Measurements from ENCODE around the gene DNTT. TPM values are rescaled to one million over a fixed set of nuclear protein-coding genes. Genes with fewer than 3 reads are reported as not detected.

DNTT gene
- total RNA-seq, 4 donors from 2014 or later: not detected

GRCh38 chr10:96263669-96264068 lies 40.6 kb upstream of the DNTT start:
- intact Hi-C loops (cut with DNase I; ENCODE audit: low total_unique reads): no loop called here

DNA sequence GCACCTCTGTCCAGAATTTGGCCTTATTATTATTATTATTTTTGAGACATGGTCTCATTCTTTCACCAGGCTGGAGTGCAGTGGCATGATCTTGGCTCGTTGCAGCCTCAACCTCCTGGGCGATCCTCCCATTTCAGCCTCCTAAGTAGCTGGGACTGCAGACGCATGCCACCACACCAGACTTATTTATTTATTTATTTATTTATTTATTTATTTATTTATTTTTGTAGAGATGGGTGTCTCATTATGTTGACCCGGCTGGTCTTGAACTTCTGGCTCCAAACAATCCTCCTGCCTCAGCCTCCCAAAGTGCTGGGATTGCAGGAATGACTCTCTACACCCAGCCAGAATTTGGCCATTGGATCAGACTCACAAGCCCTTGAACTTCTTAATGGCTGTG lies 39.3 kb upstream of the DNTT start:
- DNase-seq: no peak
- no peak for TF ChIP-seq POLR2A (IDR thresholded peaks at IDR 0.05)
- TF ChIP-seq, protein P1, sequence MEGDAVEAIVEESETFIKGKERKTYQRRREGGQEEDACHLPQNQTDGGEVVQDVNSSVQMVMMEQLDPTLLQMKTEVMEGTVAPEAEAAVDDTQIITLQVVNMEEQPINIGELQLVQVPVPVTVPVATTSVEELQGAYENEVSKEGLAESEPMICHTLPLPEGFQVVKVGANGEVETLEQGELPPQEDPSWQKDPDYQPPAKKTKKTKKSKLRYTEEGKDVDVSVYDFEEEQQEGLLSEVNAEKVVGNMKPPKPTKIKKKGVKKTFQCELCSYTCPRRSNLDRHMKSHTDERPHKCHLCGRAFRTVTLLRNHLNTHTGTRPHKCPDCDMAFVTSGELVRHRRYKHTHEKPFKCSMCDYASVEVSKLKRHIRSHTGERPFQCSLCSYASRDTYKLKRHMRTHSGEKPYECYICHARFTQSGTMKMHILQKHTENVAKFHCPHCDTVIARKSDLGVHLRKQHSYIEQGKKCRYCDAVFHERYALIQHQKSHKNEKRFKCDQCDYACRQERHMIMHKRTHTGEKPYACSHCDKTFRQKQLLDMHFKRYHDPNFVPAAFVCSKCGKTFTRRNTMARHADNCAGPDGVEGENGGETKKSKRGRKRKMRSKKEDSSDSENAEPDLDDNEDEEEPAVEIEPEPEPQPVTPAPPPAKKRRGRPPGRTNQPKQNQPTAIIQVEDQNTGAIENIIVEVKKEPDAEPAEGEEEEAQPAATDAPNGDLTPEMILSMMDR (IDR thresholded peaks at IDR 0.05 in 4 of 5, conservative IDR thresholded peaks at IDR 0.05 in 1 of 5): no peak
- Histone ChIP-seq H3K4me1 (no peaks in the 10 kb centered on the region), H3K27me3 (no peaks in the 10 kb centered on the region), H3K9me3 (no peaks in the 10 kb centered on the region), H3K4me3 (no peak overlapping the region), H3K27ac (no peak overlapping the region), H3K36me3 (no peaks in the 10 kb centered on the region)
- no peak for ATAC-seq
- in situ Hi-C loops (cut with MboI; ENCODE audit: low sequenced_read_pairs in 4 of 4): no loop called here
- intact Hi-C loops (cut with DNase I; ENCODE audit: low total_unique reads): no loop called here

More at GRCh38 chr10:96263669-96264068, 40.6 kb upstream of the DNTT start:
- H3K36me3 ChIP-seq: no peaks in the 10 kb centered on the region
- DNase-seq (no peak), ATAC-seq (no peak)
- no peak overlapping the region for H3K27ac ChIP-seq
- in situ Hi-C loops (cut with MboI; ENCODE audit: low sequenced_read_pairs in 4 of 4): no loop called here
- H3K9me3 ChIP-seq: no peaks in the 10 kb centered on the region
- TF ChIP-seq, protein P1 (IDR thresholded peaks at IDR 0.05 in 4 of 5, conservative IDR thresholded peaks at IDR 0.05 in 1 of 5): no peak
- no peak for TF ChIP-seq POLR2A (IDR thresholded peaks at IDR 0.05)
- H3K27me3 ChIP-seq: no peaks in the 10 kb centered on the region
- H3K4me3 ChIP-seq: no peak overlapping the region
- H3K4me1 ChIP-seq: no peaks in the 10 kb centered on the region

- Histone ChIP-seq H3K36me3 (no peaks in the 10 kb centered on the region), H3K27me3 (no peaks in the 10 kb centered on the region), H3K27ac (no peak overlapping the region), H3K4me3 (no peak overlapping the region), H3K4me1 (peaks cover 4 to 6% of the 10 kb centered on the region in 2 donors), H3K9me3 (no peaks in the 10 kb centered on the region)
- intact Hi-C loops (cut with DNase I; ENCODE audit: low total_unique reads): no loop called here
- no peak for TF ChIP-seq POLR2A (IDR thresholded peaks at IDR 0.05)
- TF ChIP-seq, protein P1 (IDR thresholded peaks at IDR 0.05 in 4 of 5, conservative IDR thresholded peaks at IDR 0.05 in 1 of 5): no peak
- in situ Hi-C loops (cut with MboI; ENCODE audit: low sequenced_read_pairs in 4 of 4): no loop called here
- no peak for DNase-seq
- ATAC-seq: no peak
Observed at GRCh38 chr10:96266118-96266770, 38.0 kb upstream of the DNTT start.

GRCh38 chr10:96267234-96267705 lies 37.0 kb upstream of the DNTT start:
- no peaks in the 10 kb centered on the region for H3K9me3 ChIP-seq
- peaks cover 6 to 11% of the 10 kb centered on the region in 2 donors for H3K4me1 ChIP-seq
- TF ChIP-seq, protein P1 (IDR thresholded peaks at IDR 0.05 in 4 of 5, conservative IDR thresholded peaks at IDR 0.05 in 1 of 5): no peak
- no peak for TF ChIP-seq POLR2A (IDR thresholded peaks at IDR 0.05)
- H3K36me3 ChIP-seq: no peaks in the 10 kb centered on the region
- no peak overlapping the region for H3K4me3 ChIP-seq
- DNase-seq (no peak), ATAC-seq (no peak)
- H3K27me3 ChIP-seq: no peaks in the 10 kb centered on the region
- H3K27ac ChIP-seq: no peak overlapping the region
- in situ Hi-C loops (cut with MboI; ENCODE audit: low sequenced_read_pairs in 4 of 4): no loop called here
- intact Hi-C loops (cut with DNase I; ENCODE audit: low total_unique reads): no loop called here
